K562 (cell line): ENCODE data around the gene TET2. TPM values are rescaled to one million over a fixed set of nuclear protein-coding genes. Genes with fewer than 3 reads are reported as not detected.

Source experiments
- ATAC-seq: fragments of 200-7000 bp; cut with Tn5 transposase; 3 replicates; pipeline ENCODE4 v1.9.1; 2020; ENCODE audit warnings: moderate library complexity
- BruUV-seq: library from RNA; stranded (reverse); fragments of 400-500 nt; replicated peaks from 2 replicates; lab custom pipeline; 2021; lab: Mats Ljungman, UMichigan
- CTCF ChIA-PET: fragments of 300-600 bp; formaldehyde crosslinking; extraction: SDS; loops from one replicate; lab custom pipeline; 2021; ENCODE audit warnings: low intra/inter-chr PET ratio; lab: Yijun Ruan, JAX
- POLR2A ChIA-PET: fragments of 300-600, 350-650 bp; sonication (Branson Sonifier 250); formaldehyde crosslinking; extraction: SDS; loops from one replicate; lab custom pipeline; 2021; ENCODE audit warnings: antibody characterized with exemption, inconsistent platforms; lab: Yijun Ruan, JAX
- DNase-seq, 4 experiments: peaks; one replicate each; pipeline versions ENCODE4 v3.0.0 to v3.0.0-alpha.2; 2011 to 2018; ENCODE audit warnings: low spot score in 3 of 4, mixed read lengths in 3 of 4; ENCODE audit errors: extremely low read depth in 1 of 4
- FAIRE-seq: peaks from 2 replicates; lab custom pipeline; 2011; peaks lifted over from hg19 to GRCh38; lab: Jason Lieb, UNC
- H2AFZ ChIP-seq: 2 replicates; pipeline ENCODE4 v1.6.0; 2011; ENCODE audit warnings: low read depth, low read length, control low read depth, inconsistent platforms
- H3K27ac ChIP-seq: fragments of 200-600 bp; 3 replicates; pipeline ENCODE4 v1.8.0; 2011; ENCODE audit warnings: low read depth, mild to moderate bottlenecking, control low read depth, inconsistent platforms, low read length, moderate library complexity, mixed read lengths; ENCODE audit errors: extremely low read depth
- H3K27me3 ChIP-seq, 2 experiments: fragments of 300-600 bp in 1 of 2; 2 replicates in 1 of 2; 3 replicates in 1 of 2; pipeline versions ENCODE4 v1.6.0 to v1.8.0; 2011; ENCODE audit warnings: inconsistent platforms in 2 of 2, low read length in 2 of 2, mild to moderate bottlenecking in 1 of 2, mixed read lengths in 1 of 2, moderate library complexity in 1 of 2; ENCODE audit not compliant: control insufficient read depth in 2 of 2, insufficient read depth in 2 of 2
- H3K36me3 ChIP-seq: fragments of 300-600 bp; 3 replicates; pipeline ENCODE4 v1.8.0; 2011; ENCODE audit warnings: mild to moderate bottlenecking, low read length, inconsistent platforms; ENCODE audit not compliant: control insufficient read depth, insufficient read depth
- H3K4me1 ChIP-seq, 2 experiments: fragments of 200-600 bp in 1 of 2; replicated peaks in 1 of 2; 2 replicates in 1 of 2; 3 replicates in 1 of 2; pipeline versions ENCODE4 v1.5.1 to v1.8.0; 2011; ENCODE audit warnings: inconsistent platforms in 2 of 2, low read length in 2 of 2, mild to moderate bottlenecking in 1 of 2, mixed read lengths in 1 of 2, moderate library complexity in 1 of 2; ENCODE audit not compliant: control insufficient read depth in 2 of 2, insufficient read depth in 2 of 2
- H3K4me2 ChIP-seq: 2 replicates; pipeline ENCODE4 v1.6.1; 2011; ENCODE audit warnings: low read length, control low read depth, inconsistent platforms, mixed read lengths; ENCODE audit not compliant: insufficient read depth
- H3K4me3 ChIP-seq: fragments of 200-600 bp; sonication (generic), shearing (Covaris generic); 2 replicates; pipeline ENCODE4 v1.5.1; 2016; ENCODE audit warnings: control low read depth, inconsistent platforms
- H3K79me2 ChIP-seq: fragments of 200-600 bp; 3 replicates; pipeline ENCODE4 v1.8.0; 2011; ENCODE audit warnings: low read length, inconsistent platforms; ENCODE audit not compliant: control insufficient read depth, insufficient read depth
- H3K9ac ChIP-seq, 2 experiments: 2 replicates each; pipeline versions ENCODE4 v1.6.0 to v1.6.1; 2011; ENCODE audit warnings: low read depth in 2 of 2, low read length in 2 of 2, control low read depth in 1 of 2, inconsistent platforms in 1 of 2, mild to moderate bottlenecking in 1 of 2, mixed read lengths in 1 of 2; ENCODE audit not compliant: insufficient read depth in 1 of 2
- H3K9me1 ChIP-seq: one replicate; pipeline ENCODE4 v1.6.0; 2011; ENCODE audit warnings: inconsistent platforms, mild to moderate bottlenecking, low read length, moderate library complexity; ENCODE audit not compliant: control insufficient read depth, insufficient read depth
- H3K9me3 ChIP-seq: replicated peaks from 2 replicates; pipeline ENCODE4 v1.5.1; 2011; ENCODE audit warnings: low read depth, low read length, inconsistent platforms; ENCODE audit not compliant: control insufficient read depth, insufficient read depth
- H4K20me1 ChIP-seq: replicated peaks from 2 replicates; pipeline ENCODE4 v1.6.1; 2011; ENCODE audit warnings: low read length, inconsistent platforms, mixed read lengths; ENCODE audit not compliant: control insufficient read depth, insufficient read depth
- ARID1B ChIP-seq: fragments of 450-650 bp; IDR thresholded peaks from 2 replicates; pipeline ENCODE4 v1.6.1; 2016; ENCODE audit warnings: antibody characterized with exemption, mild to moderate bottlenecking, inconsistent platforms
- BMI1 ChIP-seq: fragments of 150-350 bp; IDR thresholded peaks from 2 replicates; pipeline ENCODE4 v1.6.1; 2014; ENCODE audit warnings: low read length
- CBFA2T2 ChIP-seq: fragments of 450-650 bp; conservative IDR thresholded peaks from 2 replicates; pipeline ENCODE4 v1.6.1; 2017; ENCODE audit warnings: mild to moderate bottlenecking
- CBFA2T3 ChIP-seq: fragments of 450-650 bp; IDR thresholded peaks from 2 replicates; pipeline ENCODE4 v1.6.1; 2017
- DPF2 ChIP-seq: fragments of 450-650 bp; IDR thresholded peaks from 2 replicates; pipeline ENCODE4 v1.6.1; 2016
- FOXA3 ChIP-seq, 2 experiments: fragments of 450-650 bp in 1 of 2; sonication (generic) in 1 of 2; formaldehyde crosslinking; IDR thresholded peaks in 1 of 2; conservative IDR thresholded peaks in 1 of 2; 2 replicates each; pipeline versions ENCODE4 v1.4.0 to v1.8.0; 2020 to 2022; ENCODE audit warnings: mild to moderate bottlenecking in 2 of 2, missing genetic modification reagents in 1 of 2
- FOXK2 ChIP-seq, 2 experiments: fragments of 450-650 bp; IDR thresholded peaks in 1 of 2; conservative IDR thresholded peaks in 1 of 2; 2 replicates each; pipeline ENCODE4 v1.6.1; 2016; ENCODE audit warnings: low read depth in 2 of 2, mild to moderate bottlenecking in 1 of 2
- L3MBTL2 ChIP-seq: fragments of 450-650 bp; IDR thresholded peaks from 2 replicates; pipeline ENCODE4 v1.6.1; 2016; ENCODE audit warnings: mild to moderate bottlenecking, moderate library complexity
- MNT ChIP-seq, 2 experiments: fragments of 450-650 bp; conservative IDR thresholded peaks; 2 replicates each; pipeline ENCODE4 v1.6.1; 2017; ENCODE audit warnings: mild to moderate bottlenecking in 2 of 2, moderate library complexity in 2 of 2
- MTA2 ChIP-seq: fragments of 450-650 bp; IDR thresholded peaks from 2 replicates; pipeline ENCODE4 v1.6.1; 2016; ENCODE audit warnings: low read depth
- MYC ChIP-seq, 2 experiments: fragments of 250-450 bp in 1 of 2; sonication (Bioruptor Pico) in 1 of 2; IDR thresholded peaks; 2 replicates each; pipeline versions ENCODE4 v1.5.1 to v1.6.1; 2012 to 2021; ENCODE audit warnings: low read depth in 2 of 2, borderline replicate concordance in 1 of 2, improper control_type of control experiment in 1 of 2, low read length in 1 of 2, mild to moderate bottlenecking in 1 of 2, moderate library complexity in 1 of 2
- NCOR1 ChIP-seq: fragments of 450-650 bp; IDR thresholded peaks from 2 replicates; pipeline ENCODE4 v1.6.1; 2016; ENCODE audit warnings: mild to moderate bottlenecking, moderate library complexity
- NR1H2 ChIP-seq: sonication (generic); formaldehyde crosslinking; IDR thresholded peaks from 2 replicates; pipeline ENCODE4 v1.4.0; 2020; ENCODE audit warnings: mild to moderate bottlenecking, missing genetic modification reagents
- NUFIP1 ChIP-seq: fragments of 450-650 bp; IDR thresholded peaks from 2 replicates; pipeline ENCODE4 v1.6.1; 2018; ENCODE audit not compliant: partially characterized antibody
- PYGO2 ChIP-seq: fragments of 450-650 bp; IDR thresholded peaks from 2 replicates; pipeline ENCODE4 v1.6.1; 2016; ENCODE audit warnings: mild to moderate bottlenecking, missing genetic modification characterization, moderate library complexity, missing compliant biosample characterization
- SMARCB1 ChIP-seq: IDR thresholded peaks from 2 replicates; pipeline ENCODE4 v1.6.1; 2011; ENCODE audit warnings: improper control_type of control experiment, low read depth; ENCODE audit not compliant: insufficient read length
- TAL1 ChIP-seq: fragments of 450-650 bp; IDR thresholded peaks from 2 replicates; pipeline ENCODE4 v1.6.1; 2016; ENCODE audit warnings: mild to moderate bottlenecking
- TCF3 ChIP-seq: sonication (generic); formaldehyde crosslinking; IDR thresholded peaks from 2 replicates; pipeline ENCODE4 v1.4.0; 2020; ENCODE audit warnings: mild to moderate bottlenecking, missing genetic modification reagents
- ZSCAN29 ChIP-seq: fragments of 450-650 bp; IDR thresholded peaks from 2 replicates; pipeline ENCODE4 v1.6.1; 2017
- WGBS: fragments of 100-300 bp; shearing (Covaris generic); methylation state at CpG from one replicate; pipeline ENCODE4 v1.1.6; 2016; ENCODE audit warnings: low coverage, mixed read lengths; ENCODE audit not compliant: insufficient coverage; ENCODE audit errors: missing lambda C conversion rate; 5-methylcytosine and 5-hydroxymethylcytosine counted together
- in situ Hi-C: fragments of 300-500 bp; cut with MboI; formaldehyde crosslinking; loops from 4 replicates; pipeline ENCODE4 v1.15.0; 2018; ENCODE audit warnings: inconsistent platforms, mixed read lengths
- intact Hi-C: fragments of 100-400 bp; cut with micrococcal nuclease; formaldehyde crosslinking; loops from 2 replicates; pipeline ENCODE4 v1.14.2; 2022
- polyA plus RNA-seq, 8 experiments: library from polyadenylated mRNA; depleted of rRNA in 4 of 8; stranded (reverse) in 5 of 8; unstranded in 3 of 8; fragments of >200 nt; fragmentation: Nextera tagmentation in 2 of 8; fragmentation: Illumina TruSeq in 1 of 8; extraction: Ambion mirVana in 2 of 8; extraction: Trizol in 1 of 8; gene quantifications; 2 replicates each; pipeline versions ENCODE4 v1.2.1 to v1.2.3, GENCODE V29; 2011 to 2014; ENCODE audit warnings: inconsistent platforms in 1 of 8, missing spikeins in 1 of 8
- total RNA-seq, 7 experiments: library from RNA; depleted of rRNA in 6 of 7; stranded (reverse); fragments of >200 nt in 6 of 7; fragmentation: Illumina TruSeq in 2 of 7; extraction: Trizol in 2 of 7; gene quantifications; 2 replicates each; pipeline versions ENCODE4 v1.2.1 to v1.2.3, GENCODE V29; 2011 to 2021; ENCODE audit warnings: low replicate concordance in 1 of 7

The TET2 gene
- total and polyA plus RNA-seq, 9 of the 15 experiments (the other 6 are each of a cell fraction or from before 2014, with no cell fraction given) = 0.80 to 11.1 (median 4.9) TPM

GRCh38 chr4:105162123-105162796, 15.6 kb downstream of the TET2 start:
- H2AFZ ChIP-seq = peak overlapping the region; percentile 74; the same call in 1 of the 2 replicates
- DNase-seq (peak; percentile 16 to 62 (median 44)), FAIRE-seq (peak; percentile 75), ATAC-seq (peak; percentile 85)
- no peak overlapping the region for H3K4me3 ChIP-seq
- H3K4me2 ChIP-seq = peak overlapping the region; percentile 50; the same call in 1 of the 2 replicates
- peak overlapping the region in 1 of 2 experiments; percentile 14; a peak in 1 of 4 replicates for H3K9ac ChIP-seq
- TF ChIP-seq CBFA2T2 = peak; percentile 44; the same call in 1 of the 2 replicates
- TF ChIP-seq FOXK2 (conservative IDR thresholded peaks at IDR 0.05 in 1 of 2, IDR thresholded peaks at IDR 0.05 in 1 of 2; ENCODE audit: low read depth in 2 of 2) = peak; percentile 84 to 88
- TF ChIP-seq SMARCB1 = no peak
- TF ChIP-seq L3MBTL2 = 0 out of 2 replicates have a peak, but pooled peaks have one; percentile 31
- TF ChIP-seq TAL1 = peak; percentile 57
- TF ChIP-seq BMI1 = no peak
- peak; percentile 70 for TF ChIP-seq CBFA2T3
- TF ChIP-seq MNT (conservative IDR thresholded peaks at IDR 0.05) = peak; percentile 59 to 79
- TF ChIP-seq TCF3 (CRISPR knock-in tag) = peak; percentile 58; the same call in 1 of the 2 replicates
- peak; percentile 61 to 79; a peak in 3 of 4 replicates for TF ChIP-seq FOXA3 (CRISPR knock-in tag; conservative IDR thresholded peaks at IDR 0.05 in 1 of 2, IDR thresholded peaks at IDR 0.05 in 1 of 2)
- TF ChIP-seq ARID1B = peak; percentile 70
- no peak for TF ChIP-seq NR1H2 (CRISPR knock-in tag)
- no peak for TF ChIP-seq ZSCAN29
- TF ChIP-seq MYC (IDR thresholded peaks at IDR 0.05; ENCODE audit: low read depth, low read length) = peak; percentile 48; the same call in 1 of the 2 replicates
- no peak for TF ChIP-seq MYC (CRISPR knock-in tag; IDR thresholded peaks at IDR 0.05; ENCODE audit: borderline replicate concordance, low read depth)
- TF ChIP-seq DPF2 = peak; percentile 59
- no peak for TF ChIP-seq NUFIP1
- 0 out of 2 replicates have a peak, but pooled peaks have one; percentile 23 for TF ChIP-seq MTA2
- TF ChIP-seq NCOR1 = 0 out of 2 replicates have a peak, but pooled peaks have one; percentile 28
- TF ChIP-seq PYGO2 (tag) = no peak
- H3K79me2 ChIP-seq = peaks cover 49% of the 10 kb centered on the region
- POLR2A ChIA-PET = interaction anchor here (0.6 to 1.8 kb wide), 4 partner anchors 11 to 256 kb away, joined by 3 to 10 read pairs (median 3); partner anchors contain the start of gene TET2
- no peaks in the 10 kb centered on the region; a peak in 2 of 5 replicates for H3K4me1 ChIP-seq
- in situ Hi-C loops (no loop called here), intact Hi-C loops (no loop called here)
- CTCF ChIA-PET = no interaction called here
- 0% methylated on average over 1 of the region's 1 CpG for WGBS
- H4K20me1 ChIP-seq = no peaks in the 10 kb centered on the region
- no TSS peak for BruUV-seq
- H3K9me1 ChIP-seq = no peaks in the 10 kb centered on the region
- H3K27me3 ChIP-seq = no peaks in the 10 kb centered on the region
- no peaks in the 10 kb centered on the region for H3K9me3 ChIP-seq
- H3K36me3 ChIP-seq = no peaks in the 10 kb centered on the region
- peak overlapping the region; percentile 34; the same call in 1 of the 3 replicates for H3K27ac ChIP-seq
